ENCODE measurements around the gene FHIT.

Gene FHIT

DNA sequence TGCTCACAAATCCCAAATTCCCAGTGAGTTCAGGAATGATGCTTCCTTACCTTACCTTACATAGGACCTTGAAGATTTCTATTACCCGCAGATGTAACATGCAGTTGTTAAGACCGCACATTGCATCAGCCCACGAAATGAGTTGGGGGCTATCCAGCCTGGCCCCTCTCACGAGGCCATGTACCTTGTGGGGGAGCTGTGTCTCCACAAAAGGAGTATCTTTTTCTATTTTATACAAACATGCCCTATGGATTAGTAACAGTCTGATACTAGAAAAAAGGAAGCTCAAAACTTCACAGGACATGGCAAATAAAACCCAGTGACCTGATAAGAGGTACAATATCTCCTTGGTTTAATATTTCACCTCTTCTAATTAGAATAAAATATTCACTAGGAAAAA, 1114.7 kb downstream of the FHIT start:
- no peak for DNase-seq

DNA sequence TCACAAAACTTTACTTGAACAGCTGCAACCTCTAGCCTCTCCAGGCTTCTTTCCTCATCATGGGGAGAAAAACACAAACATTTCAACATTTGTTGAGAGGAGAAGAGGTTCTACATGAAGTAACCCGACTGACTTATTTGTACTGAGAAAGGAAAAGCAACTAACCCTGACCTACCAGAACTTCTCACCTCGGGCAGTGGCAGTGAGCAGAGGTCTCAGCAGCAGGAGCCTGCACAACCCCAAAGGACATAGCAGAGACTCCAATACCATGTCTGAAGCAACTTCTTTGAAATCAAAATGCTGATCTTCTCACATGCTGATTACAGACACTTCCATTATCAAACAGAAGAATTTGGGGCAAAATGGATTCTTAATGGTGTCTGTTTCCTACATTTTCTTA, 1115.8 kb downstream of the FHIT start:
- no peak for DNase-seq

DNA sequence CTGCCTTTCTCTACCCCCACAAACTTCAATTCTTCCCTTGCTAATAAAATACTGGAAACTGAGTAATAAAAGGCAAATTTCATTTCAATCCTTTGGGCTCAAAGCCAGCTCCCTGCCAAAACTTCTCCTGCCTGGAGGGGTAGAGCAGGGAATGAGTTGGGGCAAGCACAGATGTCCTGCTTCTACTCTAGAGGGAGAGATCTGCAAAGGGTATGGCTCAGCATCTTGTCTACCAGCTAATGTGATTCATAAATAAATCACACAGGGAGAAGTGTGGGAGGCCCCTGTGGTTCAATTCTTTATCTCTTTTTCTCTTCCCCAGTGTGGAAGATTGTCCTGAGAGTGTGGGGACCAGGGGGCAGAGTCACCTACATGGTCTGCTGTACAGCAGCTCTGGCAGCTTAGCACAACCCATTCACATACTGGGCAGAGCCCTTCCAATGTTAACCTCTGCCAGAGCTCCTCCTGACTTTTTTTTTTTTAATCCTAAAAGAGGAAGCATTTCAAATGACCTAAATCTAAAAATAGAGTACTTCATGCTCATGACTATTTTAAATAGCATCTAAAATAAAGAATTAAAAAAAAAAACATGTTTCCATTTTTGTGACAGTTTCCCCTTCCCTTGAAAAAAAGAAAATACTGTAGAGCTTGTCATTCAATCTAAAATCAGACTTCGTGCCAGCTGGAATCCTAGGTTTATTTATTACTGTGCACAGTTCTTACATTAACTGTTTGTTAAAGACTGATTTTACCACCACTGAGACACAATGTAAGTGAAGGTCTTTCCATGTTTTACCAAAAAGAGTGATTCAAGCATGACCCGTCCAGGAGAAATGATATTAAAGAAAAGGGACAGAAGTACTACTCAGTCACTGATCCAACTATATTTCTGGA, 1117.7 kb downstream of the FHIT start:
- DNase-seq: no peak

DNA sequence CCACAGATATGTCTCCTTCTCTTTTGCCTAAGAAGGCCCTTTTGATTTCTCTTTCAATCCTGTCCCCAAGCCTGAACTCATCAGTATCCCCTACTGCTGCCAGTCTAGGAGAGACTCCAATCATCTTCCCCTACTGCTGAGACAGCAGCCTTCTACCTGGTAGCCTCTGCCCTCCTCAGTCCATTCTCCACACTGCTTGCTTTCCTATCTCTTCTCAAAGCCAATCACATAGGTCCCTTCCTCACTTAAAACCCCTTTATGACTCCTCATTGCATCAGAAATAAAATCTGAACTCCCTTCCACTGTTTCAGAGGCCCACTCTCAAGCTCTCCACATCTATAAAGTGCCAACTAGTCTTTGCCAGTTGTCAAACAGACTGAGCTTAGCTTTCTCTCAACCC, 1119.6 kb downstream of the FHIT start:
- no peak for DNase-seq

DNA sequence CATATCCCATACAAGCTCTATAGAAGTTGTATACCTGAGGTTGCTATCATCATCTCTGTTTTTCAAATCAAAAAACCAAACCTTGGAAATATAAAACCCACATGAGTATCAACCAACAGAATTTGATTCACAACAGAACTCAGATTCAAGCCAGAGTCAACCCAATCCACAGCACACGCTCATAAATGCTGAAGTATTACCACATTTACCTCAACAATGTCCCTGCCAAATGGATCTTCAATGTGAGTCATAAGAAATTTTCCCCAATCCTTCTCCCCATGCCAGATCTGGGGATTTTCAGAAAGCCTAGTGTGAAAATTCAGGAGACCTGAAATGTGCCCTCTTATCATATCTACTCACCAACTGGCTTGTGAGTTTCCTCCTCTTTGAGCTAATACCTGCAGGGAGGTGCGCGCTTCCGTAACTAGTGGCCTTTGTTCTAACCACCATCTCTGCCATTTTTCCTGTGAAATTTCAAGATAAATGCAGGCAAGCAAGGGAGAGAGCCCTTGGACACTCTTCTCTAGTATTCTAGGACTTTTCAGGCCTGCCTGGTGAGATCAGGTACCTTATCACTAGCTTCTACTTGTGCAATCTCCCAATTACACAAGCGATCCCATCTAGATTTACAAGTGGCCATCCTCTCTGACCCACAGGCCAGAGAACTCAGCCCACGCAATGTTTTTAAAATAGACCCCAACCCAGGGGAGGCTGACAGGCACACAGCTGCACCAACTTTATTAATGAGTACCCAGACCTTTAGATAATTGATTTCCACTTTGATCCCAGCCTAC, 1124.5 kb downstream of the FHIT start:
- DNase-seq: no peak

DNA sequence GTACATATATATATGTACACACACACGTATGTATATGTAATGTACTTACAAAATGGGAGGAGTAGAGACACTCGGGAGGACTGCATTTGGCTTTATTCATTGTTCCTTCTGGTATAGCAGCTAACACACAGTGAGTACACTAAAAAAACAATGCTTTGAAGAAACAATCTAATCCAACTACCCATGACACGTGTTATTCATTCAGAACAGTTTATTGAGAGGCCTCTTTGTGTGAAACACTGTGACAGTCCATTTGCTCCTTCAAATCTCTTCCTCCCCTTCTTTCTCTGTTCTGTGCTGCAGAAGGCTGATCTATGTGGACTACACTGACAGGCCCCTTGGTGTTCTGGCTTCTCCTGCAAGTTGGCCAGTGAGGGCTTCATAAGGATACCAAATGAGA, 1125.6 kb downstream of the FHIT start:
- no peak for DNase-seq

DNA sequence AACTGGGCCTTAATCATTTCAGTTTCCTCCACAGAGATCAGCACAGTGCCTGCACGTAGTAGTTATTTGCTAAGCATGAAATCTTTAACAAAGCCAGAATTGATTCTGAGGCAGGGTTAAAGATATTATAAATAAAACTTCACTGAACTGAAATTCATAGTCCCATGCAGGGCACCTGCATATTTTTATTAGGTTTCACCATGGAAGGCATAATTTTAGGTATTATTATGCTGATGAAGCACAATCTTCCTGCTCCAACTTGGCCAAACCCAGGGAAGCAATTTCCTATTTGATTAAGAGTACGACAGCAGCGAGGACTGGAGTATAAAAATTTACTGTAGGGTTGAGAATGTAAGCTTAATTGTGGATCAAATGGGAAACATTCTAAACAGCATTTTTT, 1131.0 kb downstream of the FHIT start:
- DNase-seq: no peak

DNA sequence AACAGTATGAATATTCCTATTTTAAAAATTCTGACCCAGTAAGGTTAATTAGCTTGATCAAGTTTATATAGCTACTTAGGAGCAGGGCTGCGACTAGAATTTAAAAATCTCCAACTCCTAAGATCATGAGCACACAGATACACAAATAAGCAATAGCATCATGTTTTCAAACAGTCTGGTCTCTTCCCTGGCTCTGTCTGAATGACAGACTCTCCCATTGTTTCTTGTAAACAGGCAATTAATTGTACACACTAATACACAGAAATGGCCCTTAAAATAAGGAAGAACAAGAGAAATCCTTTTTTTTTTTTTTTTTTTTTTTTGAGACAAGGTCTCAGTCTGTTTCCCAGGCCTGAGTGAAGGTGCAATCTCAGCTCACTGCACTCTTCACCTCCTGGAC, 1137.1 kb downstream of the FHIT start:
- no peak for DNase-seq

DNA sequence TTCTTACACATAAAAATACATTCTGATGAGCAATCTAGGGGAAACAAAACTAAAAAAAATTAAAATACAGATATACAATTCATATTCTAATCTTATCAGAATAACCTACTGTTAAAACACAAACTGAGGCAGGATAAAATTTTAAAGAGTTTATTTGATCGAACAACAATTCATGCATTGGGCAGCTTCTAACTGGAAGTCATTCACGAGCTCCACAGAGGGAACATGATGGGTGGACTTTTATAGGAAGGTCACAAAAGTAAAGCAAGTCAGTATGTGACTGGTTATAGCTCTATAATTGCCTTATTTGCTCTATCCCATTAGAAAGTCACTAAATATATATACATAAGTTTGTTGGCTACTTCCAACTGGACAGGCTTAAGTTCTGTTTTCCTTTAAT, 1144.0 kb downstream of the FHIT start:
- DNase-seq: no peak

DNA sequence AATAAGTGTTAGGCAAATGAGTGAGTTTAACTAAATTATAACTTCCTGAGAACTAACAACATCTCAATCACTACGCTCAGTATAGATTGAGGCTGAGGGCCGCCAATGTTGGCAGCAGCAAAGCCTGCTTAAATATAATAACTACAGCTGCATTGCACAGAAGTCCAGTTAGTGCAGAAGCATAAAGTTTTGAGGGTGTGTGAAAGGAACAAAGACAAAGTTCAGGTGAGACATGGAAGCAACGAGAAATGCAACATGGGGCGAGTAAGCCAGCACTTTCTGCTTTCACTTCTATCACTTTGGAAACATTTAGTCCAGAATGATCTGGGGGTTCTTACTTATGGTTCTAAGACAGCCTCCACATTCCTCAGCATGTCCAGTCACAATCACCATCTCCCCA, 1149.1 kb downstream of the FHIT start:
- DNase-seq: no peak

DNA sequence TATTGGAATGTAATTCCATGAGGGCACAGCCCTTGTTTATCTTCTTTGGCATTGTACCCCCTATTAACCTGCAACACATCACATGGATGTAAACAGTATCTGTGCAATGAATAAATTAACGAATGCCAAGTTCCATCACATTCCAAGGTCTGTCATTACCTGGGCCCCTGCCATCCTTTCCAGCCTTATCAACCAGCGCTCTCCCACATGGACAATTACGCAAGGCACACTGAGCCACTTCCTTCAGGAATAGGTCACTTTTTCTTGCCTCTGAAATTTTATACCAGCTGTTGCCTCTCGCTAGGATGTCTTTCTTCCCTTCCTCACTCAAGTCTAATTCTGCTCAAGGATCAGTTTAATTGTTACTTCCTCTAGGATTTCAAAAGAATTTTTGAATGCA, 1149.6 kb downstream of the FHIT start:
- DNase-seq: no peak

DNA sequence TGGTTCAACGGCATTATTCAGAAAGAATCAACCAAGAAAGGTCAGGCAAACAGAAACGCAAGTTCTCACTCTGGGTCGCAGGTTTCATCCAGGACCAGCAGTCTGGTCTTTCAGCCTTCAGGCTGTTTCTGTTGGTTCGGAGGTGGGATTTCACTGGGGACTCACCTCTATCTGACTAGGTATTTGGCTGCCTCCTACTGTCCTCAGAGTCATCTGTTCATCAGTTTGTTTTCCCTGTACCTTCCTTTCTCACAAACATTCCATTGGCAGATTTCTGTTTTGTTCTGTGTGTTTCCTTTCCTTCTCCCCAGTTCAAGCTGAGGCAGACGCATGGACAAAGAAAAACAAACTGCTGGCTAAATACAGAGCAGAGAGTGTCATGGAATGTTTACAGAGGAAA, 1154.8 kb downstream of the FHIT start:
- no peak for DNase-seq

DNA sequence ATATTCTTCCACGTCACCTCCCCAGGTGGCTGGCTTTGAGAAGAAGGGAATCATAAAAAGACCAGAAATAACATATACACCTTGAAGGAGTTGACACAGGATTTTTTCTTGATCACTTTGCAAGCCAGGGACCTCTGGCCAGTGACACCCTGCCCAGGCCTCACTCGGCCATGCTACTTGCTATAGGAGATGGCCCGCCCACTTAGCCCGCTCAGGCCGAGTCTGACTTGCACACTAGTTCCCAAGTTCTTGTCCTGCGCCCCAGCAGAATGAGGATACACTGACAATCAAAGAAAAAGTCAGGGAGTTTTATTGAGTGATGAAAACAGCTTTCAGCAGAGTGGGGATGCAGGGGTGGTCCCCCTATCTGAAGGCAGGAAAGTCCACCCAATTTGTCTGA, 1155.3 kb downstream of the FHIT start:
- no peak for DNase-seq

DNA sequence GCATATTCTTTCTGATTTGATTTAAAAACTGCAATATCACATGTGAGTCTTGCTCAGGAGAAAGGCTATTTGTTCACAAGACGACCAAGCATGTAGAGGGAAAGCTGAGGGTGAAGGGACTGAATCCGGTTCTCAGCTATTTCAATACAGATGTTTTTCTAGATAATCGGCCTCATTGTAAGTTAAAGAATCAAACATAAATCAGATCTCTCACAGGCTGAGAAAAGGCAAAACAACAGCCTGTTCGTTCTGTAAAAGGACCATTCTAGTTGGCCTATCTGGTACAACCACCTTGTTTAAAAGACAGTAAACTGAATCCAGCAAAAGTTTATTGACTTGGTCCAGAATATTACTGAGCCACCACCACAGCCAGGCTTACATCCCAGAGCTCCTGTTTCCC, 1155.7 kb downstream of the FHIT start:
- DNase-seq: no peak

DNA sequence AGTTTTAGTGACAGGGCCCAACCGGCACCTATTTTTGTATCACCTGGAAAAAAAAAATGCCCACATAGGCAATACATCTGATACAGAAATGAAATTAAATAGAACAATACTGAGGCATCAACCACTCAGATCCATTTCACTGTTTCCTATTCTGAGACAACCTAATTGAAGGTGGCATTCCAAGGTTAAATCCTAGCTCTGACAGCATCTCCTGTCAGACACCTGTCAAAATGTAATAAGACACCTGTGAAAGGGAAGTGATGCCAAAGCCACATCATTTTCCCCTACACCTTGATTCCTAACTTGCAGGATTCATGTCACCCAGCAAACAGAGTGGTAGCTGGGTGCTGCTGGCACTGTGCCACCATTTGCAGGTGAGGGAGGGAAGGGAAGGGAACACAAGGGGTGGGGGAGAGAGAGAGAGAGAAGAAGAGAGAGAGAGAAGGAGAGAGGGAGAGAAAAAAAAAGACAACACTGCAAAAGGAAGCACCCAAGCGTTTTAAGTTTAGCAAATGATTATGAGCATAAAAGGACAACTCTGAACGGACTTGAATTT, 1156.8 kb downstream of the FHIT start:
- DNase-seq: peak; percentile 11

DNA sequence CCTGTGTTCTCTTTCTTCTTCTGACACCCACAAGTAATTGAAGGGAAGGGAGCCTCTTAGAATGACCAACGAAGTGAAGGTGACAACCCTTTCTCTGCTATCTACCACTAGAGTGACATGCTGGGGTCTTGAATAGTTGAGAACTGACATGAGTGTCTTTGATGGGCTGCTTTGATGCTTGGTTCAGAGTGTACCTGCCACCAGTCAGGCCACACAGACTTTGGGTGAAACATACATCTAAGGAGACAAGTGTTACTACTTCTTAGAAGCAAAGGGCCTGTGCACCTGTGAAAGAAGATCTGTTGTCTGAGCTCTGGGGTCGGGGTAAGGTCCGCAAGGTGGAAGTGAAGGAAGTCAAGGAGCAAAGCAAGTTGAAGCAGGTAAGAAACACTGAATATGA, 1160.7 kb downstream of the FHIT start:
- DNase-seq: no peak

DNA sequence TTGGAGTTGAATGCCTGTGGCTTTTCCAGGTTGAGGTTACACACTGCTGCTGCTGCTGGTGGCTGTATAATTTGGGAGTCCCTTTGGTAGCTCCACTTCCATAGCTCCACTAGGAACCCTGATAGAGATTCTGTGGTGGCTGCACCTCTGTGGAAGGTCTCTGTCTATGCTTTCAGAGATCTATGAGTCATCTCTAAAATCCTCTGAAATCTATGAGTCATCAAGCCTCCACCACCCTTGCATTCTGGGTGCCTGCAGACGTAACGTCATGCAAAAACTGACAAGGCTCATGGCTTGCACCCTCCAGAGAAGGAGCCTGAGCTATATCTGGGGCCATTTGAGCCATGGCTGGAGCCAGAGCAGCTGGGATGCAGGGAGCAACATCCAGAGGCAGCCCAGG, 1164.4 kb downstream of the FHIT start:
- DNase-seq: no peak

DNA sequence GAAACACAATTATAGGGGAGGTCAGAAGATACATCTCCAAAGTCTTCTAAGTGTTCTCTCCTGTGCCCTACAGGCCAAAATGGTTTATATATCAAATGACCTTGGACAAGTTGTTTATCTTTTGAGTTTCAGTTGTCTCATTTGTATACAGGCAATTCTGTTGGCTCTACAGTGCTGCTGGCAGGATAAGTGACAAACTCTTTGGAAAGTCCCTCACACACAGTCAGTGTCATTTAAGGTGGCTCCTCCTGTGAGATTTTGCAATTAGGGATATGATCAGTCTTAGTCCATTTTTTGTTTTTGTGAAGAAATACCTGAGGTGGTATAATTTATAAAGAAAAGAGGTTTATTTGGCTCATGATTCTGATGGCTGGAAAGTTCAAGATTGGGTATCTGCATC, 1165.6 kb downstream of the FHIT start:
- no peak for DNase-seq

DNA sequence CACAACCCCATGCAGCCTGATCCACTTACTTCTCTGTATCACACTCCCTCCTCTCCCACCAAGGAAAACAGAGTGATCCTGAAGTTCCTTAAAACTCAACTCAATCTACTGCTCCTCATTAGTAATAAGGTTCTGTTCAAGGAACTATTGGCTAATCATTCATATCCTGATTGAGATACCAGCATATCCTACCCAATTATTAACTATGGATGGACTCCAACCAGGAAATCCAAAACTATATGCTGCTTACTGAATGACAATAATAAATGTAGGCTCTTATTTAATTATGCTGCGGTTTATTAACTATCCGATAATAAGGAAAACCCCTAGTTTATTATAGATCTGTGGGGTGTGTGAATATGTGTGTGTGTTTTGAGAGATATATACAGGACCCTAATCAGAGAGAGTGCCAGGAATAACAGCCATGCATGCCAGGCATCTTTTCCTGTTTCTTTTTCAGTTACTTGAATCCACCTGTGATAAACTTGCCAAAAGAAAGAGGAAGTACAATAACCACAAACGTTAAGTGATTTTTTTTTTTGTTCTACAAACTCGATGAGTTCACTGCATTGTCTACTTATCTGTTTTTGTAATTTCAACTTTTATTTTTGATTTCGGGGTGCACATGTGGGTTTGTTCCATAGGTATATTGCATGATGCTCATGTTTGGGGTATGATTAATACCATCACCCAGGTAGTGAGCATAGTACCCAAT, 1169.7 kb downstream of the FHIT start:
- no peak for DNase-seq

DNA sequence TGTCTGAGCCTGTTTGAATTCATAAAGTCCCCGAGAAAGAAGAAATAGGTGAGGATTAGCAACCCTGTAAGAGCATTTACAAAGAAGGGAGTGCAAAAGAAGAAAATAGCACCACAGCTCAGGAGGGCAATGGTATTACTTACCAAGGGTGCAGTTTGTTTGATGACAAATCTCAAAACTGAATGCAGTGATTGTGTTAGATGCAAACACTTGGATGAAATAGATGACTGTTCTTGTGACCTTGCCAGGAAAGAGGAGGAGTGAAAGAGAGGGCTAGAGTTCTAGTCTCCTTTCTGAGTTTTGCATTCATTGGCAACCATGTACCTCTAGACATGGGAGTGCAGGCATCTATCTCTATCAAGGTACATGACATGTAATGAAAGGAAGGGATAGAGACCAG, 1170.6 kb downstream of the FHIT start:
- no peak for DNase-seq

DNA sequence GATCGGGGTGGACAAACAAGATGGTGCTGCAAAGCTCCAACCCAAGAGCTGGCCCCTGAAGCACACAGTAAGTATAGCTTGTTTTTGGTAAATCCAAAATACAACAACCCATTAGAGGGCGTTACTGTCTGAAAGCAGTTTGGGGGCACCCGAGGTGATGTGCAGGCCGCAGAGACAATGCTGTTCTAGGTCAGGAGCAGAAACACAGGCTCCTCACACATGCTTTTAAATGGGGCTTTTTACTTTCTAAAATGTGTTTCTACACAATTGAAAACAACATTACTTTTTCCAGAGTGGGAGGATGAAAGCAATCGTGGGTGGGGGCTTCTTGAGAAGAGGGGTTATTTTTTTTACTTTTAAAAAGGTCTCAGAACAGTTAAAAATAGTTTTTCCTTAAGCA, 1172.2 kb downstream of the FHIT start:
- DNase-seq: no peak

DNA sequence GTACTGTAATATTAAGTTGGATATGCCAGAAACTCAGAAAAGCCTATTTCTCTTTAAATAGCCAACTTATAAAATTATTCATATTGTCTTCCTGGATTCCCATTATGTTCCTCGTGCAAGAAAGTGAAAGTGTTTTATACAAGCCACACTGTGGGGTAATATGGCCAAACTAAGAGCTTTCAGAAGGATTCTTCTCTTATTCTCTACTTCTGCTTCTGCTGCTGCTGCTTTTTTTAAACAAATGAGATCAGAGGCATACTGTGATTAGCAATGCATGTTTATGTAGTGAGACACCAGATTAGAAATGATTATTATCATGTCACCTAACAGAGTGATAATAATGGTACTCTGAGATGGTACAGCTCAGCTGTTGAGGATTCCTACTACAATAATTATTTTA, 1174.9 kb downstream of the FHIT start:
- peak; percentile 11 for DNase-seq

DNA sequence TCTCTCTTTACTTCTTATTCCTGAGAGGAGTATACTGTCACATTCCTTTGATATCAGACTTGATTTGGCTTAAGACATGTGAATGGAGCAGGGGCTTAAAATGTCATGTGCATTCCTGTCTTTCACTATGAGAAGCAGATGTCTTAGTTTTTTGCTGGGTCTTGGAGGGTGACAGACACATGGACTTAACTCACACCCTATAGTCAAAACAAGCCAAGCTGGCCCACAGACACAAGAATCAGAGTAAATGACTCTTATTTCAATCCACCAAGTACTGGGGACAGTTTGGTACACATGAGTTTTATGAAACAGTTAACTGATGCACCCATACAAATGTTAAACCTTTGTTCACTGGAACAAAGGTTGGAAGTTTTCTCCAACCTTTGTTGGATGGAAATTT, 1177.3 kb downstream of the FHIT start:
- DNase-seq: no peak

Data from NCI-H2029 treated with DMSO at 0.1 percent for 48 hours (cell line).